ENCODE results near the gene ERGIC3. TPM values are rescaled to one million over a fixed set of nuclear protein-coding genes. Genes with fewer than 3 reads are reported as not detected.
A peak's percentile ranks its signal among the peaks of the same experiment; 100 is the strongest.

Gene ERGIC3
- polyA plus RNA-seq, 2 of the 4 experiments (the other 2 are of a cell fraction), result 239 to 343 TPM

DNA sequence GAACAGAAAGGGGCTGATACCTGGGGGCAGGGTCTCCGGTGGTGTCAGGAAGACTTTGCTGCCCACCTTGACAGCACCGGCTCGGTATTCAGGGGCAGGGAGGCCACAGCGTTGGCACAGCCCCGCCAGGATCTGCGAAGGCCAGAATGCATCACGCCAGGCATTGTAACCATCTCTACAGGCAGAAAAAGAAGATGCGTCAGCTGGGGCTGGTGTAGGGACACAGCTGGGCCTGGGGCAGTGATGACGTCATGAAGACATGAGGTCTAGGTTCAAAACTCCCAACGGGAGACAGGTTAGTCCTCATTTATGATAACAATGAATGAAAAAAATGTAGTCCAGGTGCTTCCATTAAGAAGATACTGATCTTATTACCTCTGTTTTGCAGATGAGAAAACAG, 22.0 kb downstream of the ERGIC3 start:
- FAIRE-seq, result no peak
- CTCF ChIA-PET, result interaction anchor here (0.7 to 2.6 kb wide), 3 partner anchors 38 to 410 kb away, joined by 4 to 7 read pairs (median 4); partner anchors contain the start of gene SCAND1

DNA sequence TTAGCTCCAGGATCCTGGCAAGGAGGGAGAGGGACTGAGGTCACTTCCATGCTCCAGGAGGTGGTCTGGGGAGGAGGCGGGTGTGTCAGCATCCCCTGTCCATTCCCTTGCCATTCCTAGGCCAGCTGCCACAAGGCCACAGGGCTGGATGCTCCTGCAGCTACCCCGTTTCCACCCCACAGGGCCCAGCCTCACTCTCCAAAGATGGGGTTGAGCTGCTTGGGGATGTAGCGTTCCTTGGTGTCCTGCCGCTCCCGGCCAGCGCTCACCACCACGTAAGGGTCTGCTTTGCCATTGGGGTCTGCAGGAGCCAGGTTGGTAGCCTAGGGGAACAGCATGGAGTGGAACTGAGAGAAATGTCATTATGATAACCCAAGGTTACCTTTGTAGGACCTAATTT, 23.0 kb downstream of the ERGIC3 start:
- H3K9me3 ChIP-seq, result no peaks in the 10 kb centered on the region
- H3K4me1 ChIP-seq, result no peaks in the 10 kb centered on the region
- ATAC-seq (no peak), DNase-seq (ENCODE audit: low read depth in 1 of 2, low spot score in 1 of 2) (no peak), FAIRE-seq (no peak)
- H3K4me2 ChIP-seq, result no peak overlapping the region
- ChIA-PET CTCF (interaction anchor here (1.6 to 2.6 kb wide), 2 partner anchors 37 to 389 kb away, joined by 4 to 7 read pairs; partner anchors contain the start of gene SCAND1), POLR2A (no interaction called here)
- no peak overlapping the region for H3K27ac ChIP-seq
- TF ChIP-seq JUNB (IDR thresholded peaks at IDR 0.05) (no peak), CBX8 (IDR thresholded peaks at IDR 0.05) (no peak), BCL3 (IDR thresholded peaks at IDR 0.05) (no peak), CHD2 (IDR thresholded peaks at IDR 0.05; ENCODE audit: low read length, partially characterized antibody) (no peak), HEYL (CRISPR knock-in tag; IDR thresholded peaks at IDR 0.05) (no peak), MAFK (IDR thresholded peaks at IDR 0.05; ENCODE audit: partially characterized antibody) (no peak), BHLHE40 (IDR thresholded peaks at IDR 0.05; ENCODE audit: low read depth, low read length) (no peak), SREBF2 (IDR thresholded peaks at IDR 0.05) (no peak), TFCP2L1 (CRISPR knock-in tag; IDR thresholded peaks at IDR 0.05) (no peak), PHF8 (IDR thresholded peaks at IDR 0.05; ENCODE audit: borderline replicate concordance, low read depth) (no peak)
- no peak overlapping the region for H3K4me3 ChIP-seq
- WGBS (ENCODE audit: missing lambda C conversion rate), result 88% methylated on average over 6 of the region's 7 CpGs

More for the DNA sequence above, 22.0 kb downstream of the ERGIC3 start:
- Histone ChIP-seq H3K4me3 (no peak overlapping the region), H3K4me2 (no peak overlapping the region), H3K27ac (no peak overlapping the region), H3K4me1 (no peaks in the 10 kb centered on the region), H3K9me3 (no peaks in the 10 kb centered on the region)
- 91% methylated on average over 10 of the region's 10 CpGs for WGBS (ENCODE audit: missing lambda C conversion rate)
- POLR2A ChIA-PET, result no interaction called here
- DNase-seq (ENCODE audit: low read depth in 1 of 2, low spot score in 1 of 2) (no peak), ATAC-seq (no peak)
- no peak for TF ChIP-seq FOSL2 (IDR thresholded peaks at IDR 0.05)
- no peak for TF ChIP-seq FOSL2 (CRISPR knock-in tag; IDR thresholded peaks at IDR 0.05)

DNA sequence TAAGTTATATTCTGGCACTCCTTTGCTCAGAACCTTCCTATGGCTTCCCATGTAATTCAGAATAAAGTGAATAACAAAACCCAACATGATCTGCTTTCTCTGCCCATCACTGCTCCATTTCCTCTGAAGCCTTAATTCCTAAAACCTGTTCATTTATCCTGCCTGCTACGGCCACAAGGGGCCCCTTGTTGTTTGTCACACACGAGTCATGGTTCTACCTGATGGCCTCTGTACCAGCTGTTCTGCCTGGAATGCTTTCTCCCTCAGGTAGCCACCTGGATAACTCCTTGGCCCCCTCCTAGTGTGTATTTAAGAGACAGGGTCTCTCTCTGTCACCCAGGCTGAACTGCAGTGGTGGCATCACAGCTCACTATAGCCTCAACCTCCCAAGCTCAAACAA, 26.8 kb downstream of the ERGIC3 start:
- H3K4me2 ChIP-seq, result no peak overlapping the region
- no peak overlapping the region for H3K27ac ChIP-seq
- TF ChIP-seq CTCF (IDR thresholded peaks at IDR 0.05), result peak; percentile 11; the same call in 1 of the 3 replicates
- TF ChIP-seq, protein P1, sequence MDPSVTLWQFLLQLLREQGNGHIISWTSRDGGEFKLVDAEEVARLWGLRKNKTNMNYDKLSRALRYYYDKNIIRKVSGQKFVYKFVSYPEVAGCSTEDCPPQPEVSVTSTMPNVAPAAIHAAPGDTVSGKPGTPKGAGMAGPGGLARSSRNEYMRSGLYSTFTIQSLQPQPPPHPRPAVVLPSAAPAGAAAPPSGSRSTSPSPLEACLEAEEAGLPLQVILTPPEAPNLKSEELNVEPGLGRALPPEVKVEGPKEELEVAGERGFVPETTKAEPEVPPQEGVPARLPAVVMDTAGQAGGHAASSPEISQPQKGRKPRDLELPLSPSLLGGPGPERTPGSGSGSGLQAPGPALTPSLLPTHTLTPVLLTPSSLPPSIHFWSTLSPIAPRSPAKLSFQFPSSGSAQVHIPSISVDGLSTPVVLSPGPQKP (IDR thresholded peaks at IDR 0.05; ENCODE audit: low read depth, low read length), result no peak
- peak in 1 of 2 experiments; percentile 30; a peak in 1 of 5 replicates for TF ChIP-seq RAD21 (conservative IDR thresholded peaks at IDR 0.05 in 1 of 2, IDR thresholded peaks at IDR 0.05 in 1 of 2)
- FAIRE-seq, result no peak
- ATAC-seq, result peak; percentile 83 to 94; a peak in 5 of 6 replicates
- POLR2A ChIA-PET, result no interaction called here
- DNase-seq (ENCODE audit: low read depth in 1 of 2, low spot score in 1 of 2), result peak; percentile 46 to 55
- WGBS (ENCODE audit: missing lambda C conversion rate), result 21% methylated on average over 2 of the region's 2 CpGs
- H3K4me3 ChIP-seq, result no peak overlapping the region
- no peaks in the 10 kb centered on the region for H3K4me1 ChIP-seq
- peaks cover 15% of the 10 kb centered on the region; the same call in 2 of the 3 replicates for H3K9me3 ChIP-seq
- CTCF ChIA-PET, result interaction anchor here (0.6 to 2.0 kb wide), 3 partner anchors 64 to 803 kb away, joined by 3 to 5 read pairs (median 3); no protein-coding TSS in a partner anchor

- no peak overlapping the region for H3K4me2 ChIP-seq
- no peak for FAIRE-seq
- H3K9me3 ChIP-seq, result peaks cover 18% of the 10 kb centered on the region; the same call in 2 of the 3 replicates
- no peaks in the 10 kb centered on the region for H3K4me1 ChIP-seq
- no peak overlapping the region for H3K4me3 ChIP-seq
- POLR2A ChIA-PET, result no interaction called here
- no peak overlapping the region for H3K27ac ChIP-seq
- DNase-seq (ENCODE audit: low read depth in 1 of 2, low spot score in 1 of 2), result no peak
- no peak for ATAC-seq
- CTCF ChIA-PET, result interaction anchor here (0.7 kb wide), 1 partner anchor 33 kb away, joined by 3 read pairs; no protein-coding TSS in a partner anchor
- TF ChIP-seq FOXS1 (CRISPR knock-in tag; IDR thresholded peaks at IDR 0.05) (no peak), EHF (CRISPR knock-in tag; IDR thresholded peaks at IDR 0.05) (no peak), BCL3 (IDR thresholded peaks at IDR 0.05) (no peak), NFE2L2 (conservative IDR thresholded peaks at IDR 0.05; ENCODE audit: low read length) (no peak), SREBF2 (IDR thresholded peaks at IDR 0.05) (no peak), TP53 (CRISPR knock-in tag; IDR thresholded peaks at IDR 0.05) (no peak), RARB (CRISPR knock-in tag; IDR thresholded peaks at IDR 0.05) (no peak), RFX5 (IDR thresholded peaks at IDR 0.05) (no peak)
- TF ChIP-seq, protein P2, sequence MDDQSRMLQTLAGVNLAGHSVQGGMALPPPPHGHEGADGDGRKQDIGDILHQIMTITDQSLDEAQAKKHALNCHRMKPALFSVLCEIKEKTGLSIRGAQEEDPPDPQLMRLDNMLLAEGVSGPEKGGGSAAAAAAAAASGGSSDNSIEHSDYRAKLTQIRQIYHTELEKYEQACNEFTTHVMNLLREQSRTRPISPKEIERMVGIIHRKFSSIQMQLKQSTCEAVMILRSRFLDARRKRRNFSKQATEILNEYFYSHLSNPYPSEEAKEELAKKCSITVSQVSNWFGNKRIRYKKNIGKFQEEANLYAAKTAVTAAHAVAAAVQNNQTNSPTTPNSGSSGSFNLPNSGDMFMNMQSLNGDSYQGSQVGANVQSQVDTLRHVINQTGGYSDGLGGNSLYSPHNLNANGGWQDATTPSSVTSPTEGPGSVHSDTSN (IDR thresholded peaks at IDR 0.05), result no peak
- TF ChIP-seq, protein P3, sequence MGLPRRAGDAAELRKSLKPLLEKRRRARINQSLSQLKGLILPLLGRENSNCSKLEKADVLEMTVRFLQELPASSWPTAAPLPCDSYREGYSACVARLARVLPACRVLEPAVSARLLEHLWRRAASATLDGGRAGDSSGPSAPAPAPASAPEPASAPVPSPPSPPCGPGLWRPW (IDR thresholded peaks at IDR 0.05), result no peak
- TF ChIP-seq, protein P1 (IDR thresholded peaks at IDR 0.05; ENCODE audit: low read depth, low read length), result no peak
Observed at GRCh38 chr20:35571555-35571954, 29.7 kb downstream of the ERGIC3 start.

Data from A549 (cell line).